Bronchial epithelial cell (primary cell): ENCODE measurements around the gene CDH13. TPM values are rescaled to one million over a fixed set of nuclear protein-coding genes. Genes with fewer than 3 reads are reported as not detected.
A peak's percentile ranks its signal among the peaks of the same experiment; 100 is the strongest.

Experiments used
- DNase-seq: peaks from one replicate; pipeline ENCODE4 v3.0.0-alpha.2; 2010; ENCODE audit warnings: low read depth
- FAIRE-seq: peaks from 2 replicates; lab custom pipeline; 2011; peaks lifted over from hg19 to GRCh38; lab: Jason Lieb, UNC
- H3K27me3 ChIP-seq: 2 replicates; pipeline ENCODE4 v1.5.1; 2011; ENCODE audit warnings: low read length; ENCODE audit not compliant: control insufficient read depth, insufficient read depth
- H3K36me3 ChIP-seq: 2 replicates; pipeline ENCODE4 v1.5.1; 2011; ENCODE audit warnings: low read length; ENCODE audit not compliant: control insufficient read depth, insufficient read depth
- H3K4me3 ChIP-seq: 2 replicates; pipeline ENCODE4 v1.5.1; 2011; ENCODE audit warnings: mild to moderate bottlenecking, low read depth, low read length, control low read depth
- CTCF ChIP-seq: IDR thresholded peaks from 2 replicates; pipeline ENCODE4 v1.5.1; 2011; ENCODE audit warnings: mild to moderate bottlenecking, moderate library complexity, low read length, control low read depth, inconsistent platforms; ENCODE audit not compliant: insufficient read depth, severe bottlenecking
- total RNA-seq: library from RNA; depleted of rRNA; stranded (reverse); fragments of >200 nt; gene quantifications from 2 replicates; pipeline ENCODE4 v1.2.1, GENCODE V29; 2014

CDH13 gene
- total RNA-seq, 1 donor from 2014 or later: 31.3 TPM

GRCh38 chr16:83439412-83439811 lies 812.6 kb downstream of the CDH13 start:
- DNase-seq (no peak), FAIRE-seq (no peak)
- H3K4me3 ChIP-seq: no peak overlapping the region
- no peaks in the 10 kb centered on the region for H3K27me3 ChIP-seq
- H3K36me3 ChIP-seq: no peaks in the 10 kb centered on the region
- TF ChIP-seq CTCF: no peak

DNA sequence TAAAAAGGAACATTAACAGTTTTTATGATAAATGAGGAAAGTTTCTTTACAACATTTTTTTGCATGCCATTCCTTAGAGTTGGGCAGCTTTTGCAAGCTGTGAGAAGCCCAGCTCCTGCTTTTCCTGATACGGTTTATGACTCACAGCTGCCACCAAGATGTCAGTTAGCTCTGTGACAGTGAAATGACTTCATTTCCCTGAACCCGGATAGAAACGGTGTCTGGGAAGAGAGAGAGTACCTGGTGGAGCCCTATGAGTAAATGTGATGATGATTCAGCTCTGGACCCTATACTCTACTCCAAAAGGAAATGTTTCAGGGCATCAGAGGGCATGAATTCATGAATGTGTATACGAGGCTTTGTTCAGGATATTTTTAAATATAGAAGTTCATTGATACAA lies 814.7 kb downstream of the CDH13 start:
- Histone ChIP-seq H3K27me3 (no peaks in the 10 kb centered on the region), H3K4me3 (no peak overlapping the region), H3K36me3 (no peaks in the 10 kb centered on the region)
- no peak for FAIRE-seq
- TF ChIP-seq CTCF: no peak
- peak; percentile 58 for DNase-seq

GRCh38 chr16:83443972-83444371 lies 817.2 kb downstream of the CDH13 start:
- DNase-seq (no peak), FAIRE-seq (peak; percentile 76)
- no peak for TF ChIP-seq CTCF
- H3K27me3 ChIP-seq: no peaks in the 10 kb centered on the region
- no peak overlapping the region for H3K4me3 ChIP-seq
- no peaks in the 10 kb centered on the region for H3K36me3 ChIP-seq

DNA sequence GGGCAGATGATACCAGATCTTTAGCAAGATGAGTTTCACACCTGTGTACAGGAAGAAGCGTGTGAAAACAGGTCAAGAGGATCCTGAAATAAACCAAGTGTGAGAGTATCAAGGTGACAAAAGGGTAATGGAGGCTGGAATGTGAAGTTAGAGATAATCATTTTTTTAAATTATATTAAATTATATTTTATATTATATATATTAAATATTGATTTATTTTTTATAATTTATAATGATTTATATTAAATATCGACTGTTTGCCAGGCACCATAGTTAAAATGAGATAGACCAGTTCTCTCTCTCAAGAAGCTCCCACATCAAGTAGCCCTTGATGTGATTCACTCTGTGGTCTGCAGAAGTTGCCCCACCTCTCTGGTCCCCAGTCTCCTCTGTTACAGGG lies 820.8 kb downstream of the CDH13 start:
- H3K4me3 ChIP-seq: no peak overlapping the region
- H3K36me3 ChIP-seq: no peaks in the 10 kb centered on the region
- no peak for DNase-seq
- no peak for FAIRE-seq
- no peaks in the 10 kb centered on the region for H3K27me3 ChIP-seq
- TF ChIP-seq CTCF: no peak

DNA sequence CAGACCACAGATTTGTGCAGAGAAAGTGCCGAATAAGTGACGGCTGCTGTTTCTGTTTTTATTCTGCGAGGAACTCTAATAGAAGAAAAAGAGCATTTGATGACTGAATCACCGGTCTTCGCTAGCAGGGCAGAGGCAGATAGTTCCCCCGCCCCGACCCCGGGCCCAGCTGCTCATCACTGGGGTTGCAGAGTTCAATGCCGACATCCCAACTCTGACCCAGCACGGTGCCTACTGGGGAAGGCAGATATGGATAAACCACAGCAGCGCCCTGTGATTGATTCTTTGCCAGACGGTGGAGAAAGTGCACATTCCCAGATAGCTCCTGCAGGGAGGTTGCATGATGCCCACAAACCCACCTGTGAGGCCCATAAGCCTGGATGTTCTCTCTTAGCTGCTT lies 823.1 kb downstream of the CDH13 start:
- Histone ChIP-seq H3K36me3 (no peaks in the 10 kb centered on the region), H3K27me3 (no peaks in the 10 kb centered on the region), H3K4me3 (no peak overlapping the region)
- no peak for DNase-seq
- no peak for FAIRE-seq
- no peak for TF ChIP-seq CTCF

DNA sequence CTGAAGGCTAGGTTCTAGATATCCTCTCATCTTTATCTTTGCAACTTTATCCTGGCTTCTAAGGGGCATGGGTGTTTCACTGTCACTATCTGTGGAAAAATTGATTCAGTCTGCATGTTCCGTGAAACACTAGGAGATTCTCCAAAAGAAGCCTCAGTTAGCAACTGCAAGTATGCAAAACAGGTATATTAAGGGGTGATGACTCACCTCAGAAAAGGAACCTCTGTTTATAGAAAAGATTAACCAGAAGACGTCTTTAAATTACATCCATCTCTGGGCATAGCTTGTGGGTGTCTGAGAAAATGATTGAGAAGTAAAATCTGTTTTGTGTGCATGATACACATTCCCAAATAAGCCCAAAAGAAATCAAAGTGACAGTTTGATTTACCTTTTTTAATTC lies 827.2 kb downstream of the CDH13 start:
- H3K36me3 ChIP-seq: no peaks in the 10 kb centered on the region
- no peak for TF ChIP-seq CTCF
- FAIRE-seq (no peak), DNase-seq (no peak)
- H3K4me3 ChIP-seq: no peak overlapping the region
- no peaks in the 10 kb centered on the region for H3K27me3 ChIP-seq
